ENCODE measurements around the gene NAPB. TPM values are rescaled to one million over a fixed set of nuclear protein-coding genes. Genes with fewer than 3 reads are reported as not detected.

The NAPB gene
- total RNA-seq, 2 experiments from 2014 or later, result 9.7 to 10.3 TPM

- ChIA-PET CTCF (interaction anchor here (0.6 to 5.0 kb wide), 8 partner anchors 9 to 192 kb away, joined by 3 to 25 read pairs (median 3); partner anchors contain the start of gene CST9), POLR2A (no interaction called here)
These were observed 20.6 kb upstream of the NAPB start for GRCh38 chr20:23441850-23442313.

GRCh38 chr20:23440004-23440403 lies 18.7 kb upstream of the NAPB start:
- ChIA-PET POLR2A (no interaction called here), CTCF (interaction anchor here (0.7 kb wide), 1 partner anchor 902 kb away, joined by 3 read pairs; no protein-coding TSS in a partner anchor)

GRCh38 chr20:23438661-23439060 lies 17.4 kb upstream of the NAPB start:
- ChIA-PET CTCF (no interaction called here), POLR2A (no interaction called here)

GRCh38 chr20:23437126-23437899 lies 16.0 kb upstream of the NAPB start:
- ChIA-PET CTCF (no interaction called here), POLR2A (interaction anchor here (0.6 to 0.7 kb wide), 3 partner anchors 22 to 88 kb away, joined by 3 to 7 read pairs (median 4); no protein-coding TSS in a partner anchor)

- ChIA-PET POLR2A (interaction anchor here (0.6 to 0.7 kb wide), 3 partner anchors 23 to 89 kb away, joined by 3 to 7 read pairs (median 4); no protein-coding TSS in a partner anchor), CTCF (no interaction called here)
These were observed 15.4 kb upstream of the NAPB start for GRCh38 chr20:23436681-23437080.

- ChIA-PET POLR2A (interaction anchor here (0.6 kb wide), 1 partner anchor 393 kb away, joined by 3 read pairs; no protein-coding TSS in a partner anchor), CTCF (interaction anchor here (0.6 kb wide), 1 partner anchor 11 kb away, joined by 3 read pairs; no protein-coding TSS in a partner anchor)
These were observed 14.6 kb upstream of the NAPB start for GRCh38 chr20:23435626-23436539.

GRCh38 chr20:23434521-23435313 lies 13.4 kb upstream of the NAPB start:
- ChIA-PET POLR2A (no interaction called here), CTCF (interaction anchor here (1.9 kb wide), 1 partner anchor 172 kb away, joined by 4 read pairs; no protein-coding TSS in a partner anchor)

- CTCF ChIA-PET, result interaction anchor here (1.9 kb wide), 1 partner anchor 173 kb away, joined by 4 read pairs; no protein-coding TSS in a partner anchor
- POLR2A ChIA-PET, result no interaction called here
These were observed 12.3 kb upstream of the NAPB start for GRCh38 chr20:23433628-23434027.

- POLR2A ChIA-PET, result no interaction called here
- CTCF ChIA-PET, result no interaction called here
These were observed 3.8 kb upstream of the NAPB start for GRCh38 chr20:23425129-23425528.

- CTCF ChIA-PET, result interaction anchor here (0.5 to 3.0 kb wide), 5 partner anchors 22 to 111 kb away, joined by 3 to 18 read pairs (median 5); partner anchors contain the start of gene NXT1
- POLR2A ChIA-PET, result interaction anchor here (1.1 to 3.7 kb wide), 5 partner anchors 20 to 70 kb away, joined by 3 to 39 read pairs (median 6); partner anchors contain the start of genes GZF1 and NXT1
These were observed 1.0 kb downstream of the NAPB start for GRCh38 chr20:23419995-23420901.

- ChIA-PET POLR2A (interaction anchor here (1.4 to 3.7 kb wide), 2 partner anchors 58 to 69 kb away, joined by 6 to 39 read pairs; partner anchors contain the start of genes GZF1 and NXT1), CTCF (interaction anchor here (0.5 to 3.0 kb wide), 4 partner anchors 22 to 112 kb away, joined by 4 to 18 read pairs (median 10); partner anchors contain the start of gene NXT1)
These were observed 1.7 kb downstream of the NAPB start for GRCh38 chr20:23419657-23419994.

GRCh38 chr20:23417861-23418260 lies 3.4 kb downstream of the NAPB start:
- ChIA-PET CTCF (interaction anchor here (0.6 to 1.0 kb wide), 2 partner anchors 23 to 34 kb away, joined by 3 read pairs; no protein-coding TSS in a partner anchor), POLR2A (interaction anchor here (1.0 kb wide), 1 partner anchor 68 kb away, joined by 4 read pairs; no protein-coding TSS in a partner anchor)

- CTCF ChIA-PET, result interaction anchor here (0.8 to 1.5 kb wide), 3 partner anchors 16 to 32 kb away, joined by 3 read pairs; no protein-coding TSS in a partner anchor
- POLR2A ChIA-PET, result no interaction called here
These were observed 5.2 kb downstream of the NAPB start for GRCh38 chr20:23415959-23416583.

- POLR2A ChIA-PET, result no interaction called here
- CTCF ChIA-PET, result interaction anchor here (0.8 to 1.5 kb wide), 4 partner anchors 15 to 66 kb away, joined by 3 read pairs; no protein-coding TSS in a partner anchor
These were observed 5.7 kb downstream of the NAPB start for GRCh38 chr20:23415555-23415954.

GRCh38 chr20:23414526-23415188 lies 6.6 kb downstream of the NAPB start:
- ChIA-PET CTCF (interaction anchor here (1.3 to 1.5 kb wide), 2 partner anchors 14 to 65 kb away, joined by 3 read pairs; no protein-coding TSS in a partner anchor), POLR2A (no interaction called here)

GRCh38 chr20:23413862-23414422 lies 7.3 kb downstream of the NAPB start:
- ChIA-PET CTCF (no interaction called here), POLR2A (no interaction called here)
